Ovary (tissue), 3 donors: ENCODE results near the gene ZKSCAN1.

ENCODE experiments used
- CTCF ChIP-seq, 3 donors: fragments of 450-650 bp in 2 of 3; fragments of 200-600 bp in 1 of 3; IDR thresholded peaks; one replicate each; pipeline versions ENCODE4 v1.5.1 to v1.8.0; 2016 to 2022; ENCODE audit warnings: antibody characterized with exemption in 3 of 3, mild to moderate bottlenecking in 1 of 3
- EP300 ChIP-seq: sonication (generic); formaldehyde crosslinking; IDR thresholded peaks from one replicate; pipeline ENCODE4 v1.6.1; 2017; ENCODE audit warnings: antibody characterized with exemption
- POLR2A ChIP-seq: fragments of 450-650 bp; IDR thresholded peaks from one replicate; pipeline ENCODE4 v1.6.1; 2017; ENCODE audit warnings: antibody characterized with exemption, mild to moderate bottlenecking, moderate library complexity
- donor health status: DM: no; HTN: no; CAD: no.

GRCh38 chr7:100075418-100075817, 60.0 kb downstream of the ZKSCAN1 start:
- TF ChIP-seq CTCF (IDR thresholded peaks at IDR 0.05): no peak
- TF ChIP-seq EP300: no peak
- no peak for TF ChIP-seq POLR2A
